ENCODE data around the gene ARF4.
"Not testable (repeated sequence)": the region's sequence is repeated elsewhere in the genome, so short reads cannot be mapped to it uniquely, and the experiment has no call there.

Gene ARF4

GRCh38 chr3:57597127-57597923 is at the start of gene ARF4:
TSS of gene ARF4 (minus strand) at chr3:57597344. CDS start at chr3:57597140, 204 bp downstream.
- peak; percentile 98 to 99 for DNase-seq (ENCODE audit: low read depth in 2 of 2)

- no peak for DNase-seq (ENCODE audit: low read depth in 2 of 2)
Observed at GRCh38 chr3:57646723-57647122, 49.6 kb upstream of the ARF4 start.

- DNase-seq (ENCODE audit: low read depth in 2 of 2) = no peak
Observed at GRCh38 chr3:57644740-57645139, 47.6 kb upstream of the ARF4 start.

GRCh38 chr3:57637391-57637790 is 40.2 kb upstream of the ARF4 start:
- DNase-seq (ENCODE audit: low read depth in 2 of 2) = no peak

GRCh38 chr3:57634259-57634658 is 37.1 kb upstream of the ARF4 start:
- not testable (repeated sequence) for DNase-seq (ENCODE audit: low read depth in 2 of 2)

- DNase-seq (ENCODE audit: low read depth in 2 of 2) = no peak
Observed at GRCh38 chr3:57627976-57628375, 30.8 kb upstream of the ARF4 start.

GRCh38 chr3:57624801-57625200 is 27.7 kb upstream of the ARF4 start:
- DNase-seq (ENCODE audit: low read depth in 2 of 2) = no peak

- no peak for DNase-seq (ENCODE audit: low read depth in 2 of 2)
Observed at GRCh38 chr3:57622362-57622761, 25.2 kb upstream of the ARF4 start.

GRCh38 chr3:57617739-57618138 is 20.6 kb upstream of the ARF4 start:
- no peak for DNase-seq (ENCODE audit: low read depth in 2 of 2)

- no peak for DNase-seq (ENCODE audit: low read depth in 2 of 2)
Observed at GRCh38 chr3:57616233-57616632, 19.1 kb upstream of the ARF4 start.

GRCh38 chr3:57611870-57612269 is 14.7 kb upstream of the ARF4 start:
- DNase-seq (ENCODE audit: low read depth in 2 of 2) = not testable (repeated sequence)

- DNase-seq (ENCODE audit: low read depth in 2 of 2) = no peak
Observed at GRCh38 chr3:57605683-57606082, 8.5 kb upstream of the ARF4 start.

GRCh38 chr3:57604971-57605370 is 7.8 kb upstream of the ARF4 start:
- DNase-seq (ENCODE audit: low read depth in 2 of 2) = no peak

- DNase-seq (ENCODE audit: low read depth in 2 of 2) = no peak
Observed at GRCh38 chr3:57600195-57600594, 3.1 kb upstream of the ARF4 start.

- DNase-seq (ENCODE audit: low read depth in 2 of 2) = no peak
Observed at GRCh38 chr3:57598765-57599360, 1.7 kb upstream of the ARF4 start.

- peak; percentile 70 for DNase-seq (ENCODE audit: low read depth in 2 of 2)
Observed at GRCh38 chr3:57596495-57597126, 533 bp downstream of the ARF4 start.

- no peak for DNase-seq (ENCODE audit: low read depth in 2 of 2)
Observed at GRCh38 chr3:57594576-57594975, 2.6 kb downstream of the ARF4 start.

- DNase-seq (ENCODE audit: low read depth in 2 of 2) = no peak
Observed at GRCh38 chr3:57594144-57594543, 3.0 kb downstream of the ARF4 start.

GRCh38 chr3:57592306-57592705 is 4.8 kb downstream of the ARF4 start:
- no peak for DNase-seq (ENCODE audit: low read depth in 2 of 2)

- DNase-seq (ENCODE audit: low read depth in 2 of 2) = no peak
Observed at GRCh38 chr3:57587905-57588304, 9.2 kb downstream of the ARF4 start.

- no peak for DNase-seq (ENCODE audit: low read depth in 2 of 2)
Observed at GRCh38 chr3:57586778-57587177, 10.4 kb downstream of the ARF4 start.

GRCh38 chr3:57583544-57583943 is 13.6 kb downstream of the ARF4 start:
- DNase-seq (ENCODE audit: low read depth in 2 of 2) = no peak

Measured in fibroblast of skin of left biceps (primary cell).